Loucy (cell line): ENCODE measurements around the gene REEP1.

ENCODE experiments used
- CTCF ChIP-seq: fragments of 200-600 bp; sonication (generic); conservative IDR thresholded peaks from 2 replicates; pipeline ENCODE4 v1.5.1; 2014; ENCODE audit warnings: mild to moderate bottlenecking, antibody characterized with exemption, low read length
- EZH2phosphoT487 ChIP-seq: fragments of 200-600 bp; IDR thresholded peaks from 2 replicates; pipeline ENCODE4 v1.6.1; 2018; ENCODE audit warnings: antibody characterized with exemption, mild to moderate bottlenecking, moderate library complexity, borderline replicate concordance

- TF ChIP-seq CTCF (no peak), EZH2phosphoT487 (no peak)
Measured at GRCh38 chr2:86274265-86274917, 63.0 kb downstream of the REEP1 start.
